Measurements from ENCODE around the gene SRP19.

The SRP19 gene

GRCh38 chr5:112862085-112862484 is 998 bp downstream of the SRP19 start:
- Histone ChIP-seq H3K36me3 (ENCODE audit: insufficient read depth, low read length) (peaks cover 39% of the 10 kb centered on the region), H3K27ac (no peak overlapping the region), H3K4me3 (peak overlapping the region; percentile 88), H3K9ac (ENCODE audit: insufficient read length) (peak overlapping the region; percentile 93), H3K9me3 (ENCODE audit: low read depth, low read length) (no peaks in the 10 kb centered on the region)
- no peak for DNase-seq (ENCODE audit: low read depth, low spot score)
- TF ChIP-seq EZH2 (IDR thresholded peaks at IDR 0.05): no peak
- no peak for TF ChIP-seq POLR2AphosphoS5 (IDR thresholded peaks at IDR 0.05; ENCODE audit: borderline replicate concordance, low read depth, low read length)
- no peak for TF ChIP-seq FOXP2 (optimal IDR thresholded peaks at IDR 0.05; ENCODE audit: control extremely low read depth, extremely low read length, insufficient read depth)

GRCh38 chr5:112863549-112863948 is 2.5 kb downstream of the SRP19 start:
- H3K4me3 ChIP-seq: no peak overlapping the region
- H3K9me3 ChIP-seq (ENCODE audit: low read depth, low read length): no peaks in the 10 kb centered on the region
- no peak overlapping the region for H3K9ac ChIP-seq (ENCODE audit: insufficient read length)
- no peak for DNase-seq (ENCODE audit: low read depth, low spot score)
- no peak for TF ChIP-seq EZH2 (IDR thresholded peaks at IDR 0.05)
- no peak overlapping the region for H3K27ac ChIP-seq
- H3K36me3 ChIP-seq (ENCODE audit: insufficient read depth, low read length): peaks cover 52% of the 10 kb centered on the region

- Histone ChIP-seq H3K4me3 (no peak overlapping the region), H3K36me3 (ENCODE audit: insufficient read depth, low read length) (peaks cover 66% of the 10 kb centered on the region), H3K9me3 (ENCODE audit: low read depth, low read length) (no peaks in the 10 kb centered on the region), H3K9ac (ENCODE audit: insufficient read length) (no peak overlapping the region), H3K27ac (no peak overlapping the region)
- DNase-seq (ENCODE audit: low read depth, low spot score): no peak
- no peak for TF ChIP-seq POLR2AphosphoS5 (IDR thresholded peaks at IDR 0.05; ENCODE audit: borderline replicate concordance, low read depth, low read length)
- TF ChIP-seq EZH2 (IDR thresholded peaks at IDR 0.05): no peak
- no peak for TF ChIP-seq FOXP2 (optimal IDR thresholded peaks at IDR 0.05; ENCODE audit: control extremely low read depth, extremely low read length, insufficient read depth)
Measured at GRCh38 chr5:112865128-112865527, 4.0 kb downstream of the SRP19 start.

- TF ChIP-seq POLR2AphosphoS5 (IDR thresholded peaks at IDR 0.05; ENCODE audit: borderline replicate concordance, low read depth, low read length): no peak
- TF ChIP-seq FOXP2 (optimal IDR thresholded peaks at IDR 0.05; ENCODE audit: control extremely low read depth, extremely low read length, insufficient read depth): no peak
- no peak for TF ChIP-seq EZH2 (IDR thresholded peaks at IDR 0.05)
- Histone ChIP-seq H3K9me3 (ENCODE audit: low read depth, low read length) (no peaks in the 10 kb centered on the region), H3K4me3 (no peak overlapping the region), H3K27ac (no peak overlapping the region), H3K9ac (ENCODE audit: insufficient read length) (no peak overlapping the region), H3K36me3 (ENCODE audit: insufficient read depth, low read length) (peaks cover 74% of the 10 kb centered on the region)
- no peak for DNase-seq (ENCODE audit: low read depth, low spot score)
Measured at GRCh38 chr5:112866739-112867138, 5.7 kb downstream of the SRP19 start.

GRCh38 chr5:112867411-112867810 is 6.3 kb downstream of the SRP19 start:
- H3K36me3 ChIP-seq (ENCODE audit: insufficient read depth, low read length): peaks cover 74% of the 10 kb centered on the region
- no peaks in the 10 kb centered on the region for H3K9me3 ChIP-seq (ENCODE audit: low read depth, low read length)
- DNase-seq (ENCODE audit: low read depth, low spot score): no peak
- no peak overlapping the region for H3K4me3 ChIP-seq
- H3K9ac ChIP-seq (ENCODE audit: insufficient read length): no peak overlapping the region
- no peak overlapping the region for H3K27ac ChIP-seq
- TF ChIP-seq EZH2 (IDR thresholded peaks at IDR 0.05) (no peak), POLR2AphosphoS5 (IDR thresholded peaks at IDR 0.05; ENCODE audit: borderline replicate concordance, low read depth, low read length) (no peak), FOXP2 (optimal IDR thresholded peaks at IDR 0.05; ENCODE audit: control extremely low read depth, extremely low read length, insufficient read depth) (no peak)

GRCh38 chr5:112869948-112870347 is 8.9 kb downstream of the SRP19 start:
- Histone ChIP-seq H3K27ac (no peak overlapping the region), H3K9me3 (ENCODE audit: low read depth, low read length) (no peaks in the 10 kb centered on the region), H3K4me3 (no peak overlapping the region), H3K36me3 (ENCODE audit: insufficient read depth, low read length) (peaks cover 52% of the 10 kb centered on the region), H3K9ac (ENCODE audit: insufficient read length) (no peak overlapping the region)
- TF ChIP-seq POLR2AphosphoS5 (IDR thresholded peaks at IDR 0.05; ENCODE audit: borderline replicate concordance, low read depth, low read length): no peak
- TF ChIP-seq FOXP2 (optimal IDR thresholded peaks at IDR 0.05; ENCODE audit: control extremely low read depth, extremely low read length, insufficient read depth): no peak
- no peak for TF ChIP-seq EZH2 (IDR thresholded peaks at IDR 0.05)
- DNase-seq (ENCODE audit: low read depth, low spot score): no peak

- peaks cover 53% of the 10 kb centered on the region for H3K36me3 ChIP-seq (ENCODE audit: insufficient read depth, low read length)
- TF ChIP-seq EZH2 (IDR thresholded peaks at IDR 0.05) (no peak), FOXP2 (optimal IDR thresholded peaks at IDR 0.05; ENCODE audit: control extremely low read depth, extremely low read length, insufficient read depth) (no peak), POLR2AphosphoS5 (IDR thresholded peaks at IDR 0.05; ENCODE audit: borderline replicate concordance, low read depth, low read length) (no peak)
- no peak overlapping the region for H3K4me3 ChIP-seq
- no peak overlapping the region for H3K27ac ChIP-seq
- DNase-seq (ENCODE audit: low read depth, low spot score): no peak
- no peaks in the 10 kb centered on the region for H3K9me3 ChIP-seq (ENCODE audit: low read depth, low read length)
- H3K9ac ChIP-seq (ENCODE audit: insufficient read length): no peak overlapping the region
Measured at GRCh38 chr5:112870966-112871365, 9.9 kb downstream of the SRP19 start.

- DNase-seq (ENCODE audit: low read depth, low spot score): no peak
- TF ChIP-seq EZH2 (IDR thresholded peaks at IDR 0.05): no peak
- TF ChIP-seq POLR2AphosphoS5 (IDR thresholded peaks at IDR 0.05; ENCODE audit: borderline replicate concordance, low read depth, low read length): no peak
- TF ChIP-seq FOXP2 (optimal IDR thresholded peaks at IDR 0.05; ENCODE audit: control extremely low read depth, extremely low read length, insufficient read depth): no peak
- H3K9ac ChIP-seq (ENCODE audit: insufficient read length): no peak overlapping the region
- H3K36me3 ChIP-seq (ENCODE audit: insufficient read depth, low read length): peaks cover 36% of the 10 kb centered on the region
- no peak overlapping the region for H3K4me3 ChIP-seq
- H3K27ac ChIP-seq: peak overlapping the region; percentile 68; the same call in 1 of the 2 replicates
- no peaks in the 10 kb centered on the region for H3K9me3 ChIP-seq (ENCODE audit: low read depth, low read length)
Measured at GRCh38 chr5:112876362-112876761, 15.3 kb downstream of the SRP19 start.

GRCh38 chr5:112878101-112878500 is 17.0 kb downstream of the SRP19 start:
- H3K27ac ChIP-seq: peak overlapping the region; percentile 1; the same call in 1 of the 2 replicates
- DNase-seq (ENCODE audit: low read depth, low spot score): no peak
- peaks cover 42% of the 10 kb centered on the region for H3K36me3 ChIP-seq (ENCODE audit: insufficient read depth, low read length)
- no peak overlapping the region for H3K4me3 ChIP-seq
- H3K9ac ChIP-seq (ENCODE audit: insufficient read length): no peak overlapping the region
- TF ChIP-seq EZH2 (IDR thresholded peaks at IDR 0.05): no peak
- no peak for TF ChIP-seq FOXP2 (optimal IDR thresholded peaks at IDR 0.05; ENCODE audit: control extremely low read depth, extremely low read length, insufficient read depth)
- TF ChIP-seq POLR2AphosphoS5 (IDR thresholded peaks at IDR 0.05; ENCODE audit: borderline replicate concordance, low read depth, low read length): no peak
- no peaks in the 10 kb centered on the region for H3K9me3 ChIP-seq (ENCODE audit: low read depth, low read length)

Data from SK-N-MC (cell line).